Measurements from ENCODE around the gene STPG4. TPM values are rescaled to one million over a fixed set of nuclear protein-coding genes. Genes with fewer than 3 reads are reported as not detected.
A peak's percentile ranks its signal among the peaks of the same experiment; 100 is the strongest.
"Not testable (repeated sequence)": the region's sequence is repeated elsewhere in the genome, so short reads cannot be mapped to it uniquely, and the experiment has no call there.

STPG4 gene, protein sequence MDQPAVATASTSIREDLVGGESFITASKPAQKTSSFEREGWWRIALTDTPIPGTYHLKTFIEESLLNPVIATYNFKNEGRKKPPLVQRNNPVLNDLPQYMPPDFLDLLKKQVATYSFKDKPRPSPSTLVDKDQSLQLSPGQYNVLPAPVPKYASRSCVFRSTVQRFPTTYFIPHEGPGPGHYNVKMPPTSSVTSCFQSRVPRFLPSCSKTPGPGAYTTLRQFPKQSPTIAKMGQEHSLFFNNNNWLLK
- total RNA-seq = 0.89 TPM

DNA sequence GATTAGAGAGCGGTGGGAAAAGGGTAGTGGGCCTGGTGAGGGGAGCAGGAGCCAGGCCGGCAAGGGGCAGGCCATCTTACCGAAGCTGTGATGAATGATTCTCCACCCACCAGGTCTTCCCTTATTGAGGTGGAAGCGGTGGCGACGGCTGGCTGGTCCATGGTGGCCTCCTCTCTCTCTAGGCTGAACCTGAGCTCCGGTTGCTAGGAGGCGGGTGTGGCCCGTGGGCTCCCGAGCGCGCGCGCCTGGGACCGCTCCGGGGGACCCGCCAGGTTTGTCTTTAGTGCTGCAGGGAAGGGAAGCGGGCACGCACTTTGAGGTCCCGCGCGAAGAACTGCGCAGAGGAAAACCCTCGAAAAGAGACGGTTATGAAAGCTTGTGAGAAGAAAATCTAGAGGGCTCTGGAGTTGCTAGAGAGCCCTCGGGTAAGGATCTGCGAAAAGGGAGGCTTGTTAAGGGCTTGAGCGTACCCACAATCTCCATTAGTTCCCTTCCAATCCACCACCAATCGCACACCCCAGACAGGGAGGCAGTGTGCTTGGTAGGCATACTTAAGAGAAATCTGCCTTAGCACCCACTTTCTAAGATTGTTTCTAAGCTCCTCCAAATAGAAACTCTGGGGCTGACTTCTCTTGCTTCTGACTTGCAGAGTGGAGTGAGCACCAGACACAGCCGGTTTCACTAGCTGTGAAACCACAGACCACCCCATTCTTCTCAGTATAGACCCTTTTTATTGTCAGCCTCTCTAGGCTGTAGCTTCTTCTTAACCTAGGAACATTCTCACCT, at the start of gene STPG4:
TSS of gene STPG4 (minus strand) at position 218 of the 786 bp plus-strand sequence. CDS start at position 161, 57 bp downstream.
- intact Hi-C loops (cut with DNase I) = no loop called here
- DNase-seq (ENCODE audit: low spot score) = no peak
- no peak for ATAC-seq

DNA sequence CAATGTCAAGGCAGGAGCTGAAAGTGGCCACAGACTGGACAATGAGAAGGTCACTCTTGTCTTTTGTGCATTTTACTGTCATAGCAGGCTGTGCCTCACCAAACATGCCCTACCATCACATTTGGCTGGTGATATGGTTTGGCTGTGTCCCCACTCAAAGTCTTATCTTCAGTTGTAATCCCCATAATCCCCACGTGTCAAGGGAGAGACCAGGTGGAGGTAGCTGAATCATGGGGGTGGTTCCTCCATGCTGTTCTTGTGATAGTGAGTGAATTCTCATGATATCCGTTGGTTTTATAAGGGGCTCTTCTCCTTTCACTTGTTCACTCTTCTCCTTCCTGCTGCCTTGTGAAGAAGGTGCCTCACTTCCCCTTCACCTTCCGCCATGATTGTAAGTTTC, 49.6 kb upstream of the STPG4 start:
- DNase-seq (ENCODE audit: low spot score) (no peak), ATAC-seq (no peak)
- intact Hi-C loops (cut with DNase I) = no loop called here

DNA sequence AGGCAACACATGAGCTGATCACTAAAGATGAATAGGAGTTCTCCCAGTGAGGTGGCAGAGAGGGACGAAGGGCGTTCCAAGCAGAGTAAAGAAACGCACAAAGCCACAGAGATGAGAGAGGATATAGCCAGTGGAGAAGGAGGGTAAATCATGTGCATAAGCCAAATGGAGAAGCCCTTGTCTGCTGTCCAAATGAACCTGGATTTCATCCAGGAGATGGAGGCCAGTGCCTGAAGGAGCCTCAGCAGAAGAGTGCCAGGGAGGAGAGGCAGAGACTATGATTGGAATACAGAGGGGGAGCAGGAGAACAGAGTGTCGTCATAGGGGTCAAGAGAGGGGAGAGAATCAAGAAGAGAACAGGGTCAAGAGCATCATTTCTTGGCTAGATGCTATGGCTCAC, 48.9 kb upstream of the STPG4 start:
- no peak for ATAC-seq
- DNase-seq (ENCODE audit: low spot score) = no peak
- intact Hi-C loops (cut with DNase I) = no loop called here

DNA sequence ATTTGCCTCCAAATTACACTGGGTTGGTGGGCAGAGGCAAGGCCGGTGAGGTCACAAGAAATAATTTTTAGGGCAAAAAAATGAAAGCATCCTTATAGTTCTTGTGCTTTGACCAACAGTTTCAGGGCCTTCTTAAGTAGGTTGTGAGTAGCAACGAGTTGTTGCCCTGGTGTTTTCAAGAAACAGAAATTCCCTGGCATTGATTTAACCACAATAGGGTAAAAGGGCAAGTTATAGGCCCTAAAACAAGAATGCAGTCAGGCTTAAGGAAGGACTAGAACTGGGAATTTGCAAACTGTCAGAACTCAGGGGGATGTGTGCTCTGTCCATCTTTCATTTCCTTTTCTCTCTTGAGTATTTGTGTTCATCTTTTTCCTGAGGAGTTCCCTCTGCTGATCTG, 46.1 kb upstream of the STPG4 start:
- DNase-seq (ENCODE audit: low spot score) = no peak
- intact Hi-C loops (cut with DNase I) = no loop called here
- peak; percentile 66 for ATAC-seq

DNA sequence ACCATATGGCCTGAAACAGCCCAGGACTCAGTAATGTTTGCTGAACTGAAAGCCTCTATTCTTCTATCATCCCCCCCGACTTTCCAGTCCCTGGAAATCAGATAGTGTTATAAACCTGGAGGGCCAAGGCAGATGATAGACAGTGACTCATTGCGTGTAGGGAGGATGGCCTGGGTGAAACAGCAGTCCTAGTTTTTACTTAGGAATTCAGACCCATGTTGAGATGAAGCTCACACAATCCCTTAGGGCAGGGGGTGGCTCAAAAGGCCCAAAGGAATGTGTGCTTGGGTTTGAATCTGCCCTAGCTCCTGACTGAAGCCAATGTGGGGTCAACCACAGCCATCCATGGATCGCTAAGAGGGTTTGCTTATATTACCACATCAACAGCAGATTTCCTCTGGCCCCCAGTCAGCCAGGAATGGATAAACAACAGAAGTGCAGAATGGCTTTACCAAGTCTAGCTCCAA, 43.9 kb upstream of the STPG4 start:
- no peak for DNase-seq (ENCODE audit: low spot score)
- ATAC-seq = no peak
- intact Hi-C loops (cut with DNase I) = no loop called here

DNA sequence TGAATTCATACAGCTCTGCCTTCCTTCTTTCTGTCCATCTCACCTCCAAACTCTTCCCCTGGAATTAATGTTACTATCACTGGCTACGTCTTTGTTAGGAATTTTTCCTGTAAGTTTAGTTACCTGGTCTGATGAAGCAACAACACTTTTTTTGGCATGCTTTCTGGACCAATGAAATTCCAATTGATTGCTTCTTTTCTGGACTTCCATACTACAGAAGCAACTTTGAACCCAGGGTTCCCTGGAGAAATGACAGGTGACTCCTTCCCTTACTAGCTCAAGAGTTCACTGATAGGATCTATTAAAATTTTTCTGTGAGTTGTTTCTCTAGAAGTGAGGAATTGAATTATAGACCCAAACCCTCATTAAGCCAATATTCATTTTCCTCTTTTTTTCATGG, 41.4 kb upstream of the STPG4 start:
- intact Hi-C loops (cut with DNase I) = no loop called here
- ATAC-seq (no peak), DNase-seq (ENCODE audit: low spot score) (no peak)

DNA sequence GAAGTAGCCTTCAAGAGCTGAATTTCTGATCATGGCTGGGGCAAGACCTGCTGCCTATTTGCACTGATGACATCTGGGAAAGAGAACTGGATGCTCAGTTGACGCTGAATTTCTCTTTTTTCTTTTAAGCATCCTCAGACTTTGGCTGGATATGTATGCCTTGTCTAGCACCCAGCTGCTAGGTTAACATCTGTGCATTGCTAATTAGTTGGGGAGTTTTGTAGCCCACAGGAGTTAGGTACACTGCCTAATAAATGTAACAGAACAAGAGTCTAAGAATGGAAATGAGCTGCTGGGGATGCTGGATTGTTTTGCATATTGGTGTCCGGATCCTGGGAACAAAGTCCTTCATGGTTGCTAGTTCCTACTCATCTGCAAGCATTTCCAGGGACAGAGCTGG, 40.9 kb upstream of the STPG4 start:
- intact Hi-C loops (cut with DNase I) = no loop called here
- no peak for ATAC-seq
- no peak for DNase-seq (ENCODE audit: low spot score)

DNA sequence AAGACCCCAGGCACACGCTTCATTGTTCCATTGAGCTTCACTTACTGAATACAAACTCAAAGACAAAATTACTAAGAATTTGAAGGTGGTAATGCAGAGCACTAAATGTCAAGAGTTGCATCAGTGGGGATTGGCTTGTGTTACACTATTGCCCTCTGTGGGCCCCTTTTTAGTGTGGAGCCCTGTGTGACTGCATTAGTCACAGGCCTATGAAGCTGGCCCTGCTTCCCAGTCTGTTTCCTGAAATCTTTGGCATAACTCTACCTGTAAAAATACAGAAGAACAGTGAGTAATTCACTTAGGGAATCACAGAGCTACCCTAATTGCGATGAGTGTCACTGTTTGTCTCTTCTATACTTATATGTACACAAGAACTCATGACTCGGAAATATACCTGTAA, 40.0 kb upstream of the STPG4 start:
- no peak for DNase-seq (ENCODE audit: low spot score)
- no peak for ATAC-seq
- intact Hi-C loops (cut with DNase I) = no loop called here

DNA sequence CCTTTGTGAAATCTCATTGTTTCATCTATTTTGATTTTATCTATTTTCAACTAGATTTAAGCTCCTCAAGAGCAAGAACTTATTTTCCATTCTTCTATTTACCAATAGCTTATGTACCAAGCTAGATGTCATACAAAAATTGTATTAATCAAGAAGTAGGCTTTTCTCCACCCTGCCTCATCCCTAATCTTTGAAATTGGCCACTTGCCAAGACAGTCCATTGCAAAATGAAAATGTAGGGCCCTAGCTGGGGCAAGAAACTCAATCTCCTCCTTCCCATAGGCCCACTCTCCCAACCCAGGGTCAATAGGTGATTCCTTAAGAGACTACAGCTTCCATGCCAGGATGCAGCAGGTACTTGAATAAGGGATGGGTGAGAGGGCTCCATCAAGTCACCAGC, 39.3 kb upstream of the STPG4 start:
- intact Hi-C loops (cut with DNase I) = no loop called here
- DNase-seq (ENCODE audit: low spot score) = no peak
- ATAC-seq = no peak

DNA sequence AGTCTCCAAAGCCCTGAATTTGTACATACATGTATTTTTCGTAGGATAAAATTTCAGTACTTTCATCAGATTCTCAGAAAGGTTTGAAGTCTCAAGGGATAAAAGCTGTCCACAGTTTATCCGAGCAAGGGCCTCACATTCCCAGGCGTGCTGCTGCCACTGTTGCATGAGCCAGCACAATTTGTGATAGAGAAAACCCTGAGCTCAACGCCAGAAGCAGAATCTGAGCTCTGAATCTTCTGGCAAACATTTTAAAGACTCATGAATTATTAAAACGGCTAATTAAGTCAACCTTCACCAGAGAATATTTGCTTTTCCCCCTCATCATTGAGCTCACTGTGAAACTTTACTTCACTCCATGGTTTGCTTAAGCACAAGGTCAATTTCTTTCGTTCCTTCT, 38.5 kb upstream of the STPG4 start:
- intact Hi-C loops (cut with DNase I) = no loop called here
- DNase-seq (ENCODE audit: low spot score) (no peak), ATAC-seq (no peak)

DNA sequence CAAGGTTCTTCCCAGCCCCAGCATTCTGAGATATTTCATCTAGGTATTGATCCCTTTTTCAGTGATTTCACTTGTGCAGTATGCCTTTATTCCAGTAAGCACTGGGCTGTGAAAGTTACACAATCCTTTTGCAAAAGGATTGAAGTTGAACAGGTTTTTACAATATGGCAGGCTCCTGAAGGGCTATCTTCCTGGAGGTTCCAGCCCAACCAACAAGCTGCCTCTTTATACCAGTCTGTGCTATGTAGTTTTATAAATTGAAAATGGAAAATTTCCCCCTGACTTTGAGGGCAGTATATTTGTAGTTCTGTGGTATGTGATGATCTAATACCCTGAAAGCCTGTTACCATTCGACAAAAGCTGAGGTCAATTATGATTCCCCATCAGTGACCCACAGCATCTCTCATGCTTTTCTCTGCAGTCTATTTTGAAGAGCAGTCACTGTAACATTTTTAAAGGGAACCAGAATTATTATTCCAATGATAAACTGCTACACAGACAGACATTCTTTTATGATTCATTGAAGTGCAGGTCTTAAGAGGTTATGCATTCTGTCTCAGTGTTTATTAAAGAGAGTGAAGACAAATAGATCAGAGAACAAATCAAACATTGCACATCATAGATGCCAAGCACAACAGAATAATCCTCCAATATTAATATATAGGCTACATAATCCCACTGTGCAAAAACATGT, 35.2 kb upstream of the STPG4 start:
- DNase-seq (ENCODE audit: low spot score) = no peak
- intact Hi-C loops (cut with DNase I) = no loop called here
- no peak for ATAC-seq

DNA sequence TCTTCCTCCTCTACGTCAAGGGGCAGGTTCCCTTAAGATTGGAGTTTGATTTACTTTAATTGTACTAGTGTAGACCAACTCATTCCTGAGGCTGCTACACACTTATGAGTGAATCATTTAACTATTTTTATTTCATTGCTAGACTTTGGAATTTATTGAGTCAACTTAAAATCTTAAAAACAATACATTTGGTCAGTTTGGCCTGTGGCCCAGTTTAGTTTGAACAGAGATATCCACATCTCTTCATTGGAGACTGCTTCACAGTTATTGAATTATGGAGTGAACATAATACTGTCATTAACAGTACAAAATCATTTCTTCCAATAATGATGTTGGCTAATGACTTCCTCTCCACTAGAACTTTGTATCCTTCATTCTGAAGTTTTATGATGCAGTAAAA, 34.5 kb upstream of the STPG4 start:
- ATAC-seq (no peak), DNase-seq (ENCODE audit: low spot score) (no peak)
- intact Hi-C loops (cut with DNase I) = no loop called here

DNA sequence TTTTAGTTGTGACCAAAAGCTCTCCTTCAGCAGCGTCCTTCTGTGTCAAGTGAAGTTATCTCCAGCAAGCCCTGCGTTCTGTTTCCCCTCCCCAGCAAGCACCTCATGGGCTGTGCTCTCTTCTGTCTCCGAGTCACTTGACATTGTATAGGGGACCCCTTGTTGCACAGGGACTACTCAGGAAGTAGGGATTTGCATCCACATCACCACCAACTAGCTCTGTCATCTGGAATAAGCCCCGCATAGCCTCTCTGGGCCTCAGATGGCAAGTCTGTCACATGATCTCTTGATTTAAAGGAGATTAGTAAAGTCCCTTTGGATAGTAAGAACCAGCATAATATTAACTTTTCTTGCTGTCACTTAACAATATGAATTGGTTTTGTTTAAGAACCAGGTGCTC, 32.0 kb upstream of the STPG4 start:
- no peak for ATAC-seq
- intact Hi-C loops (cut with DNase I) = no loop called here
- DNase-seq (ENCODE audit: low spot score) = no peak

DNA sequence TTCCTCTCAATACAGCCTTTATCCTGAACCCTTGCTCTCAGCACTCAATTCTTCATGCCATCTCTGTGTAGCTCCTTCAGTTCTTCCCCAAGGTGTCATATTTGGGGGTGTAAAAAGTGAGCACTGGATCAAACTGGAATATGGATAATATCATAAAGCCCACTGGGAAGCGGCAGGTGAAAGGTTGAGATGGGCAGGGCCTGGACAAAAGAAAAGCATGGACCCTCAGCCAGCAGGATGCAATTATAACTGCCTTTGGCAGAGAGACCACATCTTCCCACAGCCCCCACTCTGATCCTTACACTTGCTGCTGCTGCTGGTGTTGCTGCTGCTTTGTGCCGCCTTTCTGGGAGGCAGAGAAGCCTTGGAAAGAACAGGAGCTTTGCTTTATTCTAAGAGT, 31.2 kb upstream of the STPG4 start:
- DNase-seq (ENCODE audit: low spot score) = no peak
- ATAC-seq = no peak
- intact Hi-C loops (cut with DNase I) = no loop called here

DNA sequence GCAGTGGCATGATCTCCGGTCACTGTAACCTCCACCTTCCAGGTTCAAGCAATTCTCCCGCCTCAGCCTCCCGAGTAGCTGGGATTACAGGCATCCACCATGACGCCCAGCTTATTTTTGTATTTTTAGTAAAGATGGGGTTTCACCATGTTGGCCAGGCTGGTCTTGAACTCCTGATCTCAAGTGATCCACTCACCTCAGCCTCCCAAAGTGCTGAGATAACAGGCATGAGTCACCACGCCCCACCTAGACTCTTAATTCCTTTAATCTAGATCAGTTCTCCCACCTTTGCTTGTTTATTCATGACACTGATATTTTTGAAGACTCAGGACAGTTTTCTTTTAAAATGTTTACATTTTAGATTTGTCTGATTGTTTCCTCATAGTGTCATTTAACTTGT, 30.0 kb upstream of the STPG4 start:
- intact Hi-C loops (cut with DNase I); ATAC-seq; DNase-seq (ENCODE audit: low spot score): not testable (repeated sequence)

DNA sequence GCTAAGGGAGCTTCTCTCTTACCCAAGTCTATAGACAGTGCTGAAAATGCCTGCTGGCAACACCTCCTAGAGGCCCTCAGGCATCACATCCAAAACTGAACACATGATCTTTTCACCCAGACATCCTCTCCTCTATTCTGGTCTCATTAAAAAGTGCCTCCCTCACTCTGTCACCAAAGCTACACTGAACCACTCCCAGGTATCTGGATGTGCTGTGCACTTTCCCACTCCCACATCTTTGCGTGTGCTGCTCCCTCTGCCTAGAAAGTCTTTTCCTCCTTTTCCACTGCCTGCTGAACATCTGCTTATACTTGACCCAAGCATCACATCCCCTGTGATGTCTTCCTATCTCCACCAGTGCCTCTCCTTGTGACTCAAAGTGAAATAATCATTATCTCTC, 26.1 kb upstream of the STPG4 start:
- ATAC-seq = no peak
- intact Hi-C loops (cut with DNase I) = no loop called here
- no peak for DNase-seq (ENCODE audit: low spot score)

DNA sequence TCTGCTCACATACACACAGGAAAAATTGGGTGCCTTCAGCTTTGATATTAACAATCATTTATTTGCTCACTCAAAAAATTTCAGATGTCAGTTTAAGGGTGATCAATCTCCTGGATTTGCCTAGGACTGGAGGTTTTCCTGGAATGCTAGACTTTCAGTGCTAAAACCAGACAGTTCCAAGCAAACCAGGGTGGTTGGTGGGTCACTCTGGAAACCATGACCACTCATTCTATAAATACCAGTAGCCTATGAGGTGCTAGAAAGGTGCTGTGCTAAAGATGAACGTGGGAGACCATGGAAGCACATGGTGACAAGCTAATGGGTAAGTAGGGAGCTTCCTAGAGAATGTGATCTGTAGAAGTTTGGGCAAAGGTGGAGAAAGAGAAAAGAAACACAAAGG, 25.4 kb upstream of the STPG4 start:
- intact Hi-C loops (cut with DNase I) = no loop called here
- ATAC-seq = no peak
- no peak for DNase-seq (ENCODE audit: low spot score)

DNA sequence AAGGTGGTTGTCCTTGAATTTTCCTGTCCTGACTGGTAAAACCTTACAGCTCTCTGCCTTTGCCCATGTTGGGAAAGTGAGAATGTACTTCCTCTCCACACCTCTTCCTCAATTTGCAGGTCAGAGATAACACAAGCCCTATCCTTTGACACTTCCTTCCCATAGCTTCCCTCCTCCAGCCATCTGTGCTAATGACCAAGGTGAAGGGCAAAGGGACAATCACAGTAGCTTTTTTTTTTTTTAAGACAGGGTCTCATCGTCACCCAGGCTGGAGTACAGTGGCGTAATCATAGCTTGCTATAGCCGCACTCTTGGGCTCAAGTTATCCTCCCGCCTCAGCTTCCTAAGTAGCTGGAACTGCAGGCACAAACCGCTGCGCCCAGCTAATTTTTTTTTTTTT, 24.3 kb upstream of the STPG4 start:
- intact Hi-C loops (cut with DNase I) = no loop called here
- DNase-seq (ENCODE audit: low spot score) (no peak), ATAC-seq (no peak)

DNA sequence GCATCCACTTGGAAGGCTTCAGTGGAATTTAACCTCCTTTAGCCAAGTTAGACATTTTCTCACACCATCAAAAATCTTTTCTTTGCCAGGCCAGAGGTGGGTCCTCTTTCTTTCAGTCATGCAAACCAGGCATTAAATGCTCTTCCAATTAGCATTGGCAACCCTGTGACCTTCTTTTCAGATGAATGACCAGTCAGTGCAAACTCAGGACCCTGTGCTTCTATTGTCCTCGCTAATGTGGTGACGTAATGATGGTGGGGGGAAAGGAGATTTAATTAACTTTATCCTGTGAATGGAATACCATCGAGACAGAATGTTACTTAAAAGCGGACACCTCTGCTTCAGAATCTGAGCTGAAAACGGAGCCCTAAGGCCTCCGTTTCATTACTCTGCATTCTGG, 23.2 kb upstream of the STPG4 start:
- intact Hi-C loops (cut with DNase I) = no loop called here
- no peak for ATAC-seq
- DNase-seq (ENCODE audit: low spot score) = no peak

DNA sequence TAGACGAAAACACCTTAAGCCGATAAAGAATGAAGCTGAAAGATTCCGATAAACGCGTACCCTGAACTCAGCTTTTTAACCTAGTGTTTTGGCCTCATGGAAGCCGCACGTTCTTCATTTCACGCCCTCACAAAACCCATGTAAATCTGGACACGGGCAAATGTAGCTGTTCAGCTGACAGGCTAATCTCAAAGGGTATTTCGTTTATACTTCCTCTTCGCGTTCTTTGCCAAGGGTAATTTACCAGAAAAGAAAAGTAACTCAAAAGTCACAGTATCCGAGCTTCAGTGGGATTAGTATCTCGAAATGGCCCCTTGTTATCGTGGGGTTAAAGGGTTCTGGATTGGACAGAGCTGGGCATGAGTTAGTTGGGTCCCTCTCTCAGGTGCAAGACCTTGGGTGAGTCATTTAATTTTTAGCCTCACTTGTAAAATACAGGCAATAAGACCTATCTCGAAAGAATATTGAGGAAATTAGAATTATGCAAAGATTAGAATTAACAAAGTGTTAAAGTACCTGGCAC, 22.0 kb upstream of the STPG4 start:
- intact Hi-C loops (cut with DNase I) = no loop called here
- ATAC-seq (no peak), DNase-seq (ENCODE audit: low spot score) (no peak)

All from sciatic nerve (tissue), 2 donors.